ENCODE results near the gene LIN7C.

Gene LIN7C

GRCh38 chr11:27507557-27508322, 1.2 kb upstream of the LIN7C start:
- DNase-seq, result no peak

DNA sequence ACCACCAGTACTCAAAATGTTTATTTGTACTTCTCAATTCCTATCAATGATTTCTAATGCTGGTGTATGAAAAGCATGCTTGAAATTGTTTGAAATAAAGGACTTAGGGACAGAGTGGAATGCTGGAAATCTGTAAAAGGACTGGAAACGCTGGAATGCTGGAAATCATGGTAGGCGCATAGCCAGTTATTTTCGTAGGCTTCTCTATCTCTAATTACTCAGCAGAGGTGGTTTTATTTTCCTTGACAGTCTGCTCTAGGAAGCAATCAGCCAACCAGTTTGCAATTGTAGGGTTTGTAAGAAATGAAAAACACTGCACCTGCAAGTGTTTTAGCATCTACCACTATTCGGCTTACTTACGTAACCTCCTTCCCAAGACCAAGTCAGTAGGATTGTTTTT, 788 bp downstream of the LIN7C start:
- DNase-seq, result peak; percentile 6

GRCh38 chr11:27504205-27504604, 2.4 kb downstream of the LIN7C start:
- DNase-seq, result no peak

DNA sequence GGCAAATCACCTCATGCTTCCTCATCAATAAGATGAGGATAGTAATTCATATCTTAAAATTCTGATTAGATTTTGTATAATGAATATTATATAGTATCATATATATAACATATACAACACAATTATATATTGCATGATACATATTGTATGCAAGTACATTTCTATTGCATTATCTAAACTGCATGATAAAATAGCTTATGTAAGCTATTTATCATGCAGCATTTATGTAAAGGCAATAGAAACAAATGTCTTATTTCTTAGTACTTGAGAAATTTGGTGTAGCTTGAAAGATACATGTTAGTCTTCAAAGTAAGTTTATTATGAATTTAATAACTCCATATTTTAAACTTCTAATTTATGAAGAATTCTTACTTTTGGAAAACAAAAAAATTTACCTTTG, 5.5 kb downstream of the LIN7C start:
- no peak for DNase-seq

- no peak for DNase-seq
Measured at GRCh38 chr11:27497911-27498310, 8.7 kb downstream of the LIN7C start.

GRCh38 chr11:27497284-27497866, 9.2 kb downstream of the LIN7C start:
- DNase-seq, result peak; percentile 33

DNA sequence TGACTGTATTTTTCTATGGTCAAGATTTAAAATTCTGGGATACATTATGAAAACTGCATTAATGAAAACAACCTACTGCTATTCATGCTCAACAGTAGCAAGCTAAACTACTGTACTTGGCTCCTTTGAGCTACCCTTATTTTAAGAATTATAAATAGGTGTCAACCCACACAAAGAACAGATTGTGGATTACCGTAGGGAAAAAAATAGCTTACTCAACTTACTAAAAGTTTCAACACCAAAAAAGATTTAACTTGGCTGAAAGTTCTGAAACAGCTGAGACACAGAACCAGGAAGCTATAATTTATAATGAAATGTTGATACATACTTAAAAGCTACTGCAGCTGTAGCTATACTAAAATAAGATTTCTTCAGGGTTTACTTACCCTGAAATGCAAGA, 10.1 kb downstream of the LIN7C start:
- DNase-seq, result no peak

DNA sequence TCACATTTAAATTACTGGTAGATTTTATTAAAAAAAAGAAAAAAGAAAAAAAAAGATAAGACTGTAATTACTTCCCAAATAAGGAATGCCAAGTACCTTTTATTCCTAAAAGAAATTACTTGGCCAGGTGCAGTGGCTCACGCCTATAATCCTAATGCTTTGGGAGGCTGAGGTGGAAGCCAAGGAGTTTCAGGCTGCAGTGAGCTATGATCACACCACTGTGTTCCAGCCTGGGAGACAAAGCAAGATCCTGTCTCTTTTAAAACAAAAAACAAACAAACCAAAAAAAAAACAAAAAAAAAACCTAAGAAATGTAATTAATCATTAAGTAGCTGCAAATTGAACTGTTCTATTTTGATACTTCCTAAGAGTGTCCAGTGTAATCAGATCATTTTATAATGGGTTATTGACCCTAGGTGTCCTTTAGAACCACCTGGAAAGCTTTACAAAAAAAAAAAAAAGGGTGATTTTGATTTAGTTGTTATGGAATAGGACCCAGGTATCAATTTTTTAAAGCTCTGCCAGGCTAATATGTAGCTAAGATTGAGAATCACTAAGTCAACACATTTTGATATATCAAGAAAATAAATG, 10.8 kb downstream of the LIN7C start:
- no peak for DNase-seq

- DNase-seq, result no peak
Measured at GRCh38 chr11:27489092-27489491, 17.5 kb downstream of the LIN7C start.

DNA sequence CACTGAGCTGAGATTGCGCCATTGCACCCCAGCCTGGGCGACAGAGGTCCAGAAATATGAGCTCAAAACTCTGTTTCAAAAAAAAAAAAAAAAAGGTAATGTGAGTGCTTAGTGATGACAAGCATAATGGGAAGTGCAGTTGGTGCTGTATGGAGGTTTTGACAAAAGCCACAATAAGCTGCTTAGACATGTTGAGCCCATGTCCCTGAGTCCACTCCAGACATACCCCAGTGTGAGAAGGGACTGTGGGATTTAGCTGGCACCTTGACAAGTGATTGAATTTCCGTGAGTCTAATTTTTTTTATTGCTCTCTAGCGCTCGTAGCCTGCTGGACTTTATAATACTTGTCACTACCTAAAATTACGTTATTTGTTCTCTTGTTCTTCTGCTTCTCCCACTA, 18.9 kb downstream of the LIN7C start:
- no peak for DNase-seq

DNA sequence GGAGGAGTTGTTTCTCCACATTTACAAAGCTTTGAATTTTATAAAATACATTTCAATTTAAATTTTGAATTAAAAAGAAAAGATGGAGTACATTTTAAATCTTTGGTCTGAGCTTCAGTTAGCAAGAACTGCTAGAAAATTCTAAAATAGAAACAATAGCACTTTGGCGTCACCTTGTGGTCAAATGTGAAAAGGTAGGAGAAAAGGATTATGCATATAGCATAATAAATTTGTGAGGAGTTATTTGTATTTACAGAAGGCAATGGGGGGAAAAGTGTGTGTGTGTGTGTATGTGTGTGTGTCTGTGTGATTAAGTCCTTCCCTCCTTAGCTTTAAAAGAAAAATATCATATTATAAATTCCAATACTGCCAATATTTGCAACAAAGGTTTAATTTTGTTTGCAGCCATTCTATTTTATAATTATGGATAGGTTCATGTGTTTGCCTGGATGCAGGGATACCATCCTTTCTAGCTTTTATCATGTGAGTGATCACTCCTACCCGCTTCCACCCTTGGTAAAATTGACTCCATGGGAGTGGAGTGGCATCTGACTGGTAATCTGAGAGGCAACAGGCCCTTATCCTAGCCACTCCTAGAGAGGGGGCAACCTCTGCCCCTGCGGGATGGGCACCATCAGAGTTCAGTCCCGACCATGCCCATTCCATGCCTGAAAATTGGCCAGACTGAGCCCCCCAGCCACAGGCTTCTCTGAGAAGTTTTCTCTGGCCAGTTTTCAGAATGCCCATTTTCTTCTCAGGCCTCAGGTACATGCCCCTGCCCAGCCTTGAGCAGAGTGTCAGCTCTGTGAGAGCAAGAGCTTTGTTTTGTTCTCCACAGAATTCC, 20.4 kb downstream of the LIN7C start:
- DNase-seq, result peak; percentile 59

- DNase-seq, result no peak
Measured at GRCh38 chr11:27482793-27483192, 23.8 kb downstream of the LIN7C start.

DNA sequence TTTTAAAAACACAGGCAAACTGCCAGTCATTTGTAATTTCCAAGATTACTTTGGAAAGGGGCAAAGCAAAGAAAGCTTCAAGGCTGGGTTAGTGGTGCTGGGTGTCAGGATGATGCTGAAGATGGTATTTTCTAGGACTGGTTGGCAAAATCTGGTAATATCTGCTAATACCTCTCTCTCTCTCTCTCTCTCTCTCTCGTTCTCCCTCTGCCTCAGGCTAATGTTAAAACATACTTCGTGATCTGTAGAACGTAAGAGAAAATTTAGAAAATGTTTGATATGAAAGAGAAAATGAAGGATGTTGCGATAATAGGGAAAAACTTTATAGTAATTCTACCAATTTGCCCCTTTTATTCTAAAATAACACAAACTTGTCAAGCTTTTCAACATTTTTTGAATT, 24.6 kb downstream of the LIN7C start:
- DNase-seq, result no peak

- DNase-seq, result no peak
Measured at GRCh38 chr11:27477831-27478230, 28.7 kb downstream of the LIN7C start.

DNA sequence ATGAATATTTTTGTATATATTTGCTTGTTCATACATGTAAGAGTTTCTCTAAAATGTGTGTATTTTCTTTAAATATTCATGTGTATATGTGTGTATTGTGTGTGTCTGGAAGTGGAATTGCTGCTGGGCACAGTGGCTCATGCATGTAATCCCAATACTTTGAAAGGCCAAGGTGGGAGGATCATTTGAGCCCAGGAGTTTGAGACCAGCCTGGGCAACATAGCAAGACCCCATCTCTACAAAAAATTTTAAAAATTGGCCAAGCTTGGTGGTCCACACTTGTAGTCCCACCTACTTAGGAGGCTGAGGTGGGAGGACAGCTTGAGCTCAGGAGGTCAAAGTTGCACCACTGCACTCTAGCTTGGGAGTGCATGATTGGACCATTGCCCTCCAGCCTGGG, 29.3 kb downstream of the LIN7C start:
- no peak for DNase-seq

DNA sequence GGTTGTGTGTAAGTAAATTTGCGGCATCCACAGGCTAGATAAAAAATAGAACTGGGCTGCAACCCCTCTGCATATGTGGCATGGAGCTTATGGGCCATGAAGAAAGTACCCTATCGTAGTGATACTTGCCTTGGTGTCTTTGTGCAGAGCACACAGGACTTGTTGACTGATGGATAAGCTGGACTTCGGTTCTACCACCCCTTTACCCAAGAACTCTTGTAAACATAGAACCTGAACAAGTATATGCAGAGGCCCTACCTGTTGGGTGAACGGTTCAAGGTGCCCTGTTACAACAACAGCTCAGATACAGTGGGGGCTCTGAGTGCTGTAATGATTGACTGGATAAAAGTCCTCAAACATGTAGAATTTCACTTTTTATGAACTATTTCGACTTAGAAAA, 30.9 kb downstream of the LIN7C start:
- no peak for DNase-seq

GRCh38 chr11:27473017-27473406, 33.6 kb downstream of the LIN7C start:
- no peak for DNase-seq

- peak; percentile 64 for DNase-seq
Measured at GRCh38 chr11:27472398-27473016, 34.1 kb downstream of the LIN7C start, which contains the start of gene LGR4. TSS of gene LGR4 (minus strand) at chr11:27472790. CDS start at chr11:27472302, 488 bp downstream.

DNA sequence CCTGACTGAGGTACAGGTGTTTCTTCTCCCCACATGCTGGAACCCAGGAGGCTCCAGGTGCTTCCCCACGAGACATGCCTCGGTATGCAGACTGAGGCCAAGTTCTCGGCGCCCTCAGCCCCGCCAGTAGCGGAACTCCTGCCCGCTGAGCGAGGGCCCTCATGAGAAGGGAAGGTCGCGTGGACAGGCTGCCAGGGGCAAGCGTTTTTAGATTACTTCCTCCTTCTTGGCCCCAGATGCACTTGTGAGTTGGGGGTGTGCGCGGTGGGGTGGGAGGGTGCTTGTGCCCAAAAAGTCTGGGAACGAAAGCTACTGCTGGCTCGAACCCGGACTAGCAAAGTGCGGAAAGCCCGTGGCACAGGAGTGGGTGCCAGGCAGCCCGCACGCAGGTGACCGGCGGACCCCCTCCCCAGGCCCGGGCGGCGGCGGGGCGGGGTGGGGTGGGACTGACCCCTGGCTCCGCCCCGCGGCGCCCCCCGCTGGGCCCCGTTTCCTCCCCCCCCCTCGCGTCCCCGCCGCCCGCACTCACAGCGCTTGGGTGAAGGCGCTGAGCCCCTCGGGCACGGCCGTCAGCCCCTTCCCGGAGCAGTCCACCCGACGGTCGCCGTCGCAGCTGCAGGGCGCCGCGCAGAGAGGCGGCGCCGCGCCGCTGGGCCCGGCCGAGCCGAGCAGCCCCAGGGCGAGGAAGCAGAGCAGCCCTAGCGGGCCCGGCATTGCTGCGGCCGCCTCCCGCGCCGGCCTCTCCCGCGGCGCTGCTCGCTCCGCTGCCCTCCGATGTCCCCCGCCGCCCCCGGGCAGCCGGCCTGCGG, 34.8 kb downstream of the LIN7C start:
- DNase-seq, result no peak

GRCh38 chr11:27470826-27471588, 35.6 kb downstream of the LIN7C start:
- no peak for DNase-seq

DNA sequence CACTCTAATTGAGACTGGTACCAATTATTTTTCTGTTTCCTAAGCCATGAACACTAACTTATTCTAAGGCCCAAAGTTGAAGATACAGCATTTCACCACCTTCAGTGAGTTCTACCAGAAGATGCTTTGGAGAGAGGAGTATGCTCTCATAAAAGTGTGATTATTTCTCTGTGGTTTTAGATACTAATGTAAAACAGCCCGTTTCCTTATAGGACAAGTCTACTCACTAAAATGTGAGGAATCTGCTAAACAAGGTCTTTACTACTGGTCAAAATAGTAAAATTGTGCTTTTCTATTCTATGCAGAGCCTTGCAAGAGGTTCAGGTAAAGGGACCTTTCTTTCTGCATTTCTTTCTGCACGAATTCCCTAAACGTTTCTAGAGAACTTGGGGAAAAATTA, 36.4 kb downstream of the LIN7C start:
- DNase-seq, result no peak

All from CD4-positive, alpha-beta T cell treated with Interleukin-4 for 4 hours (primary cell).